HG02642 (cell line): ENCODE measurements around the gene GSTP1.
A peak's percentile ranks its signal among the peaks of the same experiment; 100 is the strongest.
"Not testable (repeated sequence)": the region's sequence is repeated elsewhere in the genome, so short reads cannot be mapped to it uniquely, and the experiment has no call there.

Source experiments
- ATAC-seq: cut with Tn5 transposase; IDR thresholded peaks from one replicate; pipeline ENCODE4 v1.9.1; 2021; ENCODE audit warnings: mild to moderate bottlenecking; ENCODE audit not compliant: unreplicated experiment, poor library complexity

Gene GSTP1

GRCh38 chr11:67562963-67563704 lies 20.5 kb upstream of the GSTP1 start:
- ATAC-seq = no peak

GRCh38 chr11:67563705-67564114 lies 19.9 kb upstream of the GSTP1 start:
- not testable (repeated sequence) for ATAC-seq

GRCh38 chr11:67564230-67564629 lies 19.4 kb upstream of the GSTP1 start:
- no peak for ATAC-seq

GRCh38 chr11:67571443-67571842 lies 12.2 kb upstream of the GSTP1 start:
- no peak for ATAC-seq

- no peak for ATAC-seq
Observed at GRCh38 chr11:67572305-67572704, 11.3 kb upstream of the GSTP1 start.

GRCh38 chr11:67572747-67573419 lies 10.7 kb upstream of the GSTP1 start:
- no peak for ATAC-seq

GRCh38 chr11:67574938-67575337 lies 8.7 kb upstream of the GSTP1 start:
- no peak for ATAC-seq

- no peak for ATAC-seq
Observed at GRCh38 chr11:67576735-67577475, 6.7 kb upstream of the GSTP1 start.

GRCh38 chr11:67577951-67578350 lies 5.7 kb upstream of the GSTP1 start:
- no peak for ATAC-seq

GRCh38 chr11:67581469-67581868 lies 2.1 kb upstream of the GSTP1 start:
- no peak for ATAC-seq

GRCh38 chr11:67582011-67582410 lies 1.6 kb upstream of the GSTP1 start:
- no peak for ATAC-seq

GRCh38 chr11:67584205-67584880 lies 731 bp downstream of the GSTP1 start:
- peak; percentile 8 for ATAC-seq

- ATAC-seq = no peak
Observed at GRCh38 chr11:67584881-67585873, 1.6 kb downstream of the GSTP1 start.

- no peak for ATAC-seq
Observed at GRCh38 chr11:67585911-67586310, 2.3 kb downstream of the GSTP1 start.

GRCh38 chr11:67586568-67587250 lies 3.1 kb downstream of the GSTP1 start:
- no peak for ATAC-seq

GRCh38 chr11:67588136-67588503 lies 4.5 kb downstream of the GSTP1 start:
- peak; percentile 22 for ATAC-seq

GRCh38 chr11:67588899-67589415 lies 5.3 kb downstream of the GSTP1 start:
- not testable (repeated sequence) for ATAC-seq

- ATAC-seq = no peak
Observed at GRCh38 chr11:67592880-67593564, 9.4 kb downstream of the GSTP1 start.
